Stimulated activated CD4-positive, alpha-beta T cell treated with anti-CD3 and anti-CD28 coated beads, Interleukin-2, amount 100 ng/mL, for 4 hours (primary cell): ENCODE results near the gene HMMR.

Experiments used
- DNase-seq: peaks from one replicate; pipeline ENCODE4 v3.0.0-alpha.2; 2020; ENCODE audit warnings: low read depth

HMMR gene

GRCh38 chr5:163458778-163459385, 1.6 kb upstream of the HMMR start:
- no peak for DNase-seq

GRCh38 chr5:163459462-163459818, 992 bp upstream of the HMMR start:
- no peak for DNase-seq

- DNase-seq = peak; percentile 90
Measured at GRCh38 chr5:163459819-163460561, 442 bp upstream of the HMMR start, which contains the start of gene NUDCD2. Gene NUDCD2 (minus strand): TSS chr5:163460102. CDS start chr5:163460050, 52 bp downstream.

GRCh38 chr5:163463063-163463435, 2.6 kb downstream of the HMMR start:
- no peak for DNase-seq

- DNase-seq = no peak
Measured at GRCh38 chr5:163467682-163468081, 7.2 kb downstream of the HMMR start.

- DNase-seq = no peak
Measured at GRCh38 chr5:163473635-163474243, 13.3 kb downstream of the HMMR start.

GRCh38 chr5:163475411-163475810, 15.0 kb downstream of the HMMR start:
- no peak for DNase-seq

- no peak for DNase-seq
Measured at GRCh38 chr5:163478126-163478981, 17.9 kb downstream of the HMMR start.

- no peak for DNase-seq
Measured at GRCh38 chr5:163478982-163479271, 18.5 kb downstream of the HMMR start.

- DNase-seq = no peak
Measured at GRCh38 chr5:163489055-163489744, 28.8 kb downstream of the HMMR start.

- DNase-seq = no peak
Measured at GRCh38 chr5:163489745-163490075, 29.3 kb downstream of the HMMR start.

GRCh38 chr5:163496286-163496685, 35.9 kb downstream of the HMMR start:
- no peak for DNase-seq

GRCh38 chr5:163497315-163497714, 36.9 kb downstream of the HMMR start:
- DNase-seq = no peak

GRCh38 chr5:163498886-163499285, 38.5 kb downstream of the HMMR start:
- no peak for DNase-seq

- DNase-seq = no peak
Measured at GRCh38 chr5:163502521-163502920, 42.1 kb downstream of the HMMR start.

GRCh38 chr5:163503106-163504078, 43.0 kb downstream of the HMMR start:
- DNase-seq = peak; percentile 7

- DNase-seq = peak; percentile 3
Measured at GRCh38 chr5:163504079-163504931, 43.9 kb downstream of the HMMR start.

- DNase-seq = no peak
Measured at GRCh38 chr5:163505049-163505367, 44.6 kb downstream of the HMMR start.

- peak; percentile 92 for DNase-seq
Measured at GRCh38 chr5:163505368-163506094, 45.1 kb downstream of the HMMR start, which contains the start of gene MAT2B. Gene MAT2B (plus strand): TSS chr5:163505619. CDS start chr5:163505687, 68 bp downstream.
